HG03103 (cell line): ENCODE measurements around the gene FRYL.
A peak's percentile ranks its signal among the peaks of the same experiment; 100 is the strongest.

Experiments
- ATAC-seq: cut with Tn5 transposase; IDR thresholded peaks from one replicate; pipeline ENCODE4 v1.9.1; 2021; ENCODE audit warnings: low read depth; ENCODE audit not compliant: unreplicated experiment

Gene FRYL

DNA sequence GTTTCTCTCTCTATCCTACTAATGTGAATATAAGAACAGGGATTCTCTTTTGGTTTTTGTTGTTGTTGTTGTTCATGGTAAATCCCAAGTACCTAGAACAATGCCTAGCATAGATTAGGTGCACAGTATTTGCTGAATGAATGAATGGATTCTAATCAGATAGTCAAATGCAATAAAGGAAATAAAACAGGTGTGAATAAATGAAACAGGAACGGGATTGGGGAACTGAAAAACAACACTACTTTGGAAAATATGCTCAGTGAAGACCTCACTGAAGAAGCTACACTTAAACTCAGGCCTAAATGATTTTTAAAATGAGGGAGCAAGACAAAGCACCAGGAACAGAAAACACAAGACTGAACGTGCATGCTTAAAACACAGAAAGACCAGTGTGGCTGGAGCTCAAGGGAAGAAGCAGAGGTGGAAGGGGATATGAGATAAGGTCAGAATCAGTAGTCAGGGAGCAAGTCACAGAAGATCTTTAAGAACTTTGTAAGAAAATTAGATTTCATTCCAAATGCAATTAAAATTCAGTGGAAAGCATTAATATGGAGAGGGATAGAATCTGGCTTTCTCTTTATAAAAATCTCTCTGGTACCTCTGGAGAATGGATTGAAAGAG is 145.3 kb downstream of the FRYL start:
- no peak for ATAC-seq

DNA sequence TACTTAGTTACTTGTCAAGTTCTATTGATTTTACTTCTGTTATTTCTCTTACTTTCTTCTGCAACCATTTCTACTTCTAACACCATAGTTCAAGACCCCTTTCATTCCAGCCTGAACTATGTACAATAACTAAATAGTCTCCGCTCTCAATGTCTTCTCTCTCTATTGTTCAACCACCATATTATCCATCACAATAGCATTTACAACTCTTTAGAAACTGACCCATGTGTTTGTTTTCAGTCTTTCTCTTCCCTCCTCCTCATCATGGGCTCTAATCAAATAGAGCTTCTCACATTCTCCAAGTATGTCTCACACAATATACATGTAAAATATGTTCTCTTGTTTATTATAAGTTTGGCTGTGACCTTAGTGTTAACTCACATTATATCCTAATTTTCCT is 146.4 kb downstream of the FRYL start:
- ATAC-seq = no peak

DNA sequence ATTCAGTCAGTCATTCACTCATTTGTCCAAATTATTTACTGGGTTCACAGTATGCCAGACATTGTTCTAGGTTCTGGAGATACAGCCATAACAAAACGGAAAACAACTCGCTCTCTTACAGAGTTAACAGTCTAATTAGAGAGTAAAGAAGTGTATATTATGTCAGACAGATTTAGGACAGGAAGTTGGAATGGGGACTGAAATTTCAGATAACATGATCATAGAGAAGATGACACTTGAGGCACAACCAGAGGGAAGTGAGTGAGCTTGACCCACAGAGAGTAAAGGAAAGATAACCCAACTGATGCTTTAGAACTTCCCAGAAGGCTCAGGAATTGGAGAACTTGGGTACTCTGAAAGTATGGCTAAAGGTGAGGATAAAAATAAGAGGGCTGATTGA is 150.6 kb downstream of the FRYL start:
- ATAC-seq = no peak

DNA sequence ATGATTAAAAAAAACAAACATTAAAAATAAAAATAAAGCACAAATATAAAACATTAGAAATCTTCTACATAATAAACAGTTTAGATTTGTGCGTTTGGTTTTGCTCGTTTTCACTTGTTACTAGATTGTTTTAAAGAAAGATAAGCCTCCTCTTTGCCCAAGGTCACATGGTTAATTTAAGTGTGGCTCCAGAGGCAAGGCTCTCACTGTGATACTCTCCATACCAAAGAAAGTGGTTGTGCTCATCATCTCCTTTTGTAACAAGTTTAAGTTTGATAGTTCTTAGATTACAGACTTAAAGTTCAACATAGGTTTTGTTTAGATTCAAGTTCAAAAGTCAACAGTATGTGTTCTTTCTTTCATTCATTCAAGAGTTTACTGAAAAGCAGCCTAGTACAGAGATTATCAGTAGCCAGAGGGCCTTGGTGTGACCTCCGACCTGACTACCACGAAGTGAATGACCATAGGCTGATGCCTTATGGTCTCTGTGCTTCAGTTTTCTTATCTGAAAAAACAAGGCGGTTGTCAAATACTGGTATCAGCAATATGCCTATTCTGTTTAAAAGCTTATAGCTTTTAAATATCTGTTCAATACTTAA is 156.8 kb downstream of the FRYL start:
- no peak for ATAC-seq

DNA sequence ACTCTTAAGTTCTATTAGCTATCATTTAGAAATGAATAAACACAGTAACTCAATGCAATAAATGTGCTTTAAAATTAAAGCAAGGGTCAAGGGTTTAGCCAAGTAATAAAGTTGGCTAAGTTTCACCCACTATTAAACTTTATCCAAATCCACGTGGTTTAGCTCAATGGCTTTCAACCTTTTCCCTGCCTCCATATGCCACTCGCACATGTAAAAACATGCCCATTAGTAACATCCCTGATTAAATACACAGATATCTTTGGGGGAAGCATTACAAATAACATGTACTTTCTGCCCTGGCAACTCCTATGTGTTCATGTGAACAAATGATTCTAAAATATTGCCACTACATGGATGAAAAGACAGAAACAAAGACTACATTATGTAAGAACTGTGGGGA is 159.2 kb downstream of the FRYL start:
- no peak for ATAC-seq

DNA sequence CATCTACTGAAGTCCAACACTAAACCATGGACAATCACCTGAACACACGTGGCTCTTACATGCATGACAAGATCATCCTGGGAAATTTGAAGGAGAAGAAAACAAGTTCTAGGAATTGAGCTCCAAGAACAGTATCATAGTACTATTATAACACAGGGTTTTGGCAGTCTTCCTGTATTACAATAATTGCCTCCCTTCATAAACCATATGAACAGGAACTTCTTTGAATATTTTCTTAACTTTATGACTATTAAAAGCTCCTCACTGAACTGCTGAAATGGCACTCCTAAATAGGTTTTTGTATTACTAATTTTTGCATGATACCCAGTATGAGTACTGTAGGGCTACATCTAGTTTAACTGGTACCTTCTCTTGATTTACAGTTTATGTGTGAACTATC is 160.0 kb downstream of the FRYL start:
- ATAC-seq = no peak

DNA sequence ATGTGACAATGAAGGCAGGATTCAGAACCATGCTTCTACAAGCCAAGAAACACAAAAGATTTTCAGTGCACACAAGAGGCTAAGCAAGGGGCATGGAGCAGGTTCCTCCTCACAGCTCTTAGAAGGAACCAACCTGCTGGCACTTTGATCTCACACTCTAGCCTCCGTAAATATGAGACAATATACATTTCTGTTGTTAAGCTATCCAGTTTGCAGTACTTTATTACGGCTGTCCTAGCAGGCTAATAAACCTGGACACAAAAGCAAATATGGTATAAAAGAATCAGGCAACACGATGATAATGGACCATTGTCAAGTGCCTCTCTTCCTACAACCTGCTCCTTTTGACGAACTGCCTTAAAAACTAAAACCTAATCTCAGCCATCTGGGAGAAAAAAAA is 175.6 kb downstream of the FRYL start:
- no peak for ATAC-seq

DNA sequence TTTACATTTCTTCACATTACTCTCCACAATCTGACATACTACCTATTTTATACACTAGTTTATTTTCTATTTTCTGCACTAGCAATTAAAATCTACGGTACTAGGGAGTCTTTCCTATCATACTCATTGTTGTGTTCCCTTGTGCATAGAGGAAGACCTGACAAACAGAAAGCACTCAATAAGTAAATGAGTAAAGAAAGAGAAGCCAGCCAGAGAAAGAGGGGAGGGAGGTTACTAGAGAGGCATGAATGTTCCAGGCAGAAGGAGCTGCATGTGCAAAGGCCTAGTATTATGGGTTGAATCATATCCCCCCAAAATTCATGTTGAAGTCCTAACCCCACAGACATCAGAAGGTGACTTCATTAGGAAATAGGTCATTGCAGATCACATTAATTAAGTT is 176.0 kb downstream of the FRYL start:
- ATAC-seq = no peak

DNA sequence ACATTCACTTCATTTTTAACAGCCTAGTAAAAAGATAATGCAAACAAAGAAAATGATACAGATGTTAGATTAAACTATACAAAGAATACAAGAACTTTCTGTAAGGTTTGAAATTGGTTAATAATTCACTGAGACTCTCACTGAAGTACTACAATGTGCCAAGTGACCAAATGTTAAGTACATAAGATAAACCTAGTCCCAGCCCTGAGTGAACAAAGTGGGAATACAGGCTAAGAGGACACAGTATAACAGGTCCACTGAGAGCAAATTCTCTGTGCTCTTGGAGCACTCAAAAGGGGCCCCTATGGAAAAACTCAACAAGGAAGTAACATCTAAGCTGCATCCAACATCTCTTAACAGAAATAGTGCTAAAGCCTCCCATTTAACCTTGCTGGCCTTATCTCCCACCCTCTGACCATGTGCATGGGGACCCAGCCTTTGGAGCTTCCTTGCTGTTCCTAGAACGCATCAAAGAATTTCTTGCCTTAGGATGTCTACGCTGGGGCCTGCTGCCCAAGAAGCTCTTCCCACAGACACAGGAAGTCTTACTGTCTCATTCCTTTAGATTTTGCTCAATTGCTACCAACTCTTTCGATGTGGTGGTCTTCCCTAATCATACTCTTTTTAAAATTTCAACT is 176.6 kb downstream of the FRYL start:
- no peak for ATAC-seq

DNA sequence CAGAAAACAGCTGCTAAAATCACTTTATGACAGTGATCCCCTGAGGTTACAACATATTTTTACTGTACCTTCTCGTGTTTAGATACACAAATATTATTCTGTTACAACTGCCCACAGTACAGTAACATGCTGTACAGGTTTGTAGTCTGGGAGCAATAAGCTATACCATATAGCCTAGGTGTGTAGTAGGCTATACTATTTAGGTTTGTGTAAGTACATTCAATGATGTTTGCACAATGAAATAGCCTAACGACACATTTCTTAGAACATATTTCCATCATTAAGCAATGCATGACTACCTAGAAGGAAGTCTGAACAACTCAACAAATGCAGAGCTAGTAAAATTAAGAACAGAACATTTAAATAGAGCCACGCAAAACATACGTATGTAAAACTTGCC is 177.3 kb downstream of the FRYL start:
- ATAC-seq = no peak

DNA sequence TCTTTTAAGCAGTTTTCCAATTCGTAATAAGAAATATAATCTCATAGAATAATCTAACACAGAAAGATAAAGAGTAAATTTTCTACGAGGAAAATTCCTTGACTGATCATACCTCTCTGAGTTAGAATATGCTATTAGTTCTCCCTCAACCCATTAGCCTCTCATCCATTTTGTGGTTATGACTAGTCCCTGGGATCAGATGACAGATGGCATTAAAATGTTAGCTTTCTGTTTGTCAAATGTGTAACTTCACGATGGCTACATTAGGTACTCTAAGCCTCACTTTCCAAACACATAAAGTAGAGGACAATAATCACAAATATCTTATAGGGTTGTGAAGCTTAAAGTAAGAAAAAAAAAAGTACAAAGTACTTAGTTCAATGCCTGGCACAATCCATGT is 177.9 kb downstream of the FRYL start:
- ATAC-seq = no peak

DNA sequence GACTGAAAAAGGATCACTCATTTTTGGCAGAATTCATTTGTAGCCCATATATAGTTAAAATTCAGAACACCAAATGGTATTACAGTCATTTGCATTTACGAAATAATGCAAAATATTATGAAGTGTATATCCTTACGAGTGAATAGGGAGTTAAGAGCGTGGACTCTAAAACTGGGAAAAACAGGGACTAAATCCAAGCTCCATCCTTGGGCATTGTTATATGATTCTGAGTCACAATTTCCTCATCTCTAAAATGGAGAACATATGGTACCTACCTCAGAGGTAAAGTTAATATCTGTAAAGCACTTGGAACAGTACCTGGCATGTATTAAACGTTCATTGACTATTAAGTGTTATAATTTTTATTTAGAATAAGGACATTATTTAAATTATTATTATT is 183.7 kb downstream of the FRYL start:
- no peak for ATAC-seq

DNA sequence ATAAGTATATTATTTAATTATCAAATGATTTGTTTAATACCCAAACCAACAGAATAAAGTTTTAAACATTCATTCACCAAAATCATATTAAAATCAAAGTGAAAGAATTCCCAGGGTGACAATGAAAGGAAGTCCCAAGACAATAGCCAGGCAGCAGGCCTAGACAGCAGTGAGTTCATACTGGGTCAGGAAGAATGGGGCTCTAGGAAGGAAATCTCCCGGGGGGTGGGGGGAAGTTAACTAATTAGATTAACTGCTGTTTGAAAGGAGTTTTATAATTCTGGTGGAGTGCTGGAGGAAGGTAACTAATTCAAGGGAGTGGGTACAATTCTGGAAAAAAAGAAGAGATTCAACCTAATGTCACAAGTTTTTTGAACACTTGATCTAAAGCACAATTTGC is 185.9 kb downstream of the FRYL start:
- ATAC-seq = no peak

DNA sequence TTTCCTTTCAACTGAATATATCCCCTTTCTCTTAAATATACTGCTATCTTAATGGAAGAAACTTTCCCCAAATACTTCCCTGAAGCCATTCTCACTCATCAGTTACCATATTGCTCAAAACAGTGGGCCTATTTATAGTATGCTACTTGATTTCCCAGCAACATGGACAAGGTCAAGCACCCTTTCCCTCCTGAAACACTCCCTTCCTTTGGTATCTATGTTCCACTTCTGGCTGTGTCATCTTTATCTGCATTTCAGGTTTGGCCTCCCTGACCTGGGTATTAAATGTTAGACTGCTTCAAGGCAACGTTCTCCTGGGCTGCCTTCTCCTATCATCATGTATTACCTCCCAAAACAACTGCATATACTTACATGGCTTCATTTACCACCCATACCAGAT is 188.7 kb downstream of the FRYL start:
- ATAC-seq = no peak

DNA sequence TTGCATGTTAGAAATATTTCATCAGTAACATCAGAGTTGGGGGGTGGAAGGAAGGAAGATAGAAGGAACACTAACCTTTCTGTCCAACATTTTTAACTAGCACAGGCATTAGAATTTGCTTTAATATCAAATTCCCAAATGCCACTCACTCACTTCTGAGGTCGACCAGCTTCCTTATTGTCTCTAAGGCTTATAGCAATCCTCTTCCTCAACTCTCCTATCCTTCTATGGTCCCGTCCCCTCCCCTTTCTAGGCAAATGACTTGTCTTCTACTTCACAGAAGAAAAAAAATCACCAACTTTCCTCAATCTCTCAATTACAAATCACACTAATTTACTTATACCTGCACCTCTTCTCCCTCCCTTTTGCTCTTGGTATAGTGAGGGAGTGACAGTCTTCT is 189.2 kb downstream of the FRYL start:
- ATAC-seq = no peak

DNA sequence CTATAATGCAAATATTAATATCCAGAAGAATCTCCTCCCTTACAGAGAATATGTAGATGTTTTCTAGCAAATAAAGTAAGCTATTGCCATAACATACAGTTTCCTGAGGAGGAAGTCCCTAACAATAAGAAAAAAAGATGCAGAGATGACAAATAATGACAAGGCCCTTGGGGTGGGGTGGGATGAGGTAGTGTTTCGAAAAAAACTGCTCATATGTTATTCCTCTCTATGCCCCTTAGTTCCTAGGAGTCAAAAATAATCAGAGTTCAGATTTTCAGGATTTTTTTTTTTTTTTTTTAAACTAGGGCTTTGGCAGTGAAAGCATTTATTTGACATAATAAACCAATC is 191.0 kb downstream of the FRYL start:
- no peak for ATAC-seq

DNA sequence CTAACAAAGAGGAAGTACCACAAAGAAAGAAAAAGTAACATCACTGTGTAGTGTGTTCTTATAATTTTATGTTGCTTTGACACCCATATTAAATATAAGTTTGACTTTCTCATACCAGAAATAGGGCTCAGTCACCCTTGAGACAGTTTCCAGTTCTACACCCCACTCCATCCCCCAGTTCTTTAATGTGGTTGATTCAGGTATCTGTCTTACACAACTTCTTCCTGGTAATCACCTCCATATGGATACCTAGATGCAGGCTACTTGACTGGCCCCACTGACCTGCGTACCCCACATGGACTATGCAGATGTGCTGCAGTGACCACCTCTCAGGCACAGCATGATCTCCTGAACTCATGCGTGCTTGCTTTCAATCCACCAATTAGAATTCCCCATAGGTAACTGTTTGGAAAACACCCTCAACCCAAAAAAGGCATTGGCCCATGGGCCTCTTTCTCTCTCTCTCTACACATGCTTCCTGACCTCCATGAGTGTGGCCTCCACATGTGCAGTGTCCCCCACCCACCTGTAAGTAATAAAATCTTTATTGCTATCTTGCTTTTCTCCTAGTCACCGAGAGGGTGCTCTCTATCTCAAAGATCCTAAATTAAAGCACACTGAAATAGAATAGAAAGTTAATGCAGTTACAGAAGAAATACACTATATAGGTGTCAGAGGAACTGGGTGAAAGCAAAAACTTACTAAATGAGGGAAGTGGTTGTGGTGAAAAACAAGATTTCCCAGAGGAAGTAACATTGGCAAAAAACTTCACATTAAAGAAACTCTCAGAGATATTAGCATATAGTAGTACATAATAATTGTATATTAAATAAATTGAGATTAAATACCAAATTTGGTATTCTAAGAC is 191.6 kb downstream of the FRYL start:
- no peak for ATAC-seq

DNA sequence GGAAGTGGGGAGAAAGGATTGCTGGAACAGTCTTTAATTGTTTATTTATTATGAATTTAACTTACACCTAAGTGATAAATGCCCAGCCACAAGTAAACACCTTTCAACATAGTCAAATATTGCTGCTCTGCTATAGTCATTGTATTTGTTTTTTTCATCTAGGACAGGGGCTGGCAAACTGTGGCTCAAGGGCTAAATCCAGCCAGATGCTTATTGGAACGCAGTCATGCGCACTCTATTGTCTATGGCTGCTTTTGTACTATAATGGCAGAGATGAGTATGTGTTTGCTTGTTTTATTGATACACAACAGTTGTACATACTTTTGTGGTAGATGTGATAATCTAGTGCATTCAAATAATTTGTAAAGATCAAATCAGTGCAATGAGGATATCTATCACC is 194.7 kb downstream of the FRYL start:
- ATAC-seq = no peak

DNA sequence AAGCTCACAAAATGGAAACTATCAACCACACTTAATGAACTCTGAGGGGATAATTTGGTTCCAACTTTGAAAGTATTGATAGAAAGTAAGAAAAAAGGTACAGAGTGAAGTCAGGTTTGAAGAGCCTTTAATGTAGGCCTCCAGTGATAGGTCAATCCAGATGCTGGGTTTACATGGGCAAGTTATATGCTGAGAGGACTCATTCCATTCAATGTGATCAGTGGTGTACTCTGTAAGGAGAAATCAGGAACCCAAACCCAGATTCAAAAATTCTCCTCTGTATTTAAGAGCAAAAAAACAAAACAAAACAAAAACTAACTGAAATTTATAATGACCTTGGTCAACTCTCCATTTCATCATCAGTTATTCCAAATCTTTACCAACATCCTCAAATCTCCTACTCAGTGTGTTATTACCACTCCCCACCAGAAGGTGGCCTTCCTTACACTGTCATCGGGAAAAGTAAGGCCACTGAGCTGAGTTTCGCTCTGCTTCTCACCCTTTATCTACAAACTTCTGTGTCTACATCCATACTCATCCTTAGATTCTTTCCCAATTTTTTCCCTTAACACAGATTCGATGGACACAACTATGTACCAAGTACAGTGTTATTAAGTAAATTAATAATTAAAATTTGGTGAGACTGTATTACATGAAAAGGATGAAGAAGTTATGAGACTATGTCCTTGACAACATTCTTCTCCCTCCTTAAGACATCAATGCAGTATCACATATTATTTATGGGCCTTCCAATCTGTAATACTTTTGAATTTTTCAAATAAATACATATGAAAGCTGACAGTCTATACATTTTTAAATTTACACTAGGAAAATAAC is 201.7 kb downstream of the FRYL start:
- peak; percentile 87 for ATAC-seq

DNA sequence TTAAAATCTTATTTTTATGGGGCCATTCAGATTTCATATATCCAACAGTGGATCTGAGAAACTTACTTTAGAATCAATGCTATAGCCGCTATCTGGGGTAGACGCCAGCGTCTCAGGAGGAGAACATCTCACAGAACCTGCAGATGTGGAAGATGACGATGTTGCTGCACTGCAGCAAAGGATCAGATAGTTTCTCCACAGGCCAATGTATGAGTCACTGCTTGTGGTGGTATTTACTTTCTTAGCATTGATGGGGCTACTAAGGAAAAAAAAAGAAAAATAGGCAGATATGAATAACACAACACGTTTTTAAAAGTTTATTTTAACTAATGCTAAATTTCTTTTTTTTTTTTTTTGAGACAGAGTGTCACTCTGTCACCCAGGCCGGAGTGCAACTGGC is 204.1 kb downstream of the FRYL start:
- no peak for ATAC-seq

DNA sequence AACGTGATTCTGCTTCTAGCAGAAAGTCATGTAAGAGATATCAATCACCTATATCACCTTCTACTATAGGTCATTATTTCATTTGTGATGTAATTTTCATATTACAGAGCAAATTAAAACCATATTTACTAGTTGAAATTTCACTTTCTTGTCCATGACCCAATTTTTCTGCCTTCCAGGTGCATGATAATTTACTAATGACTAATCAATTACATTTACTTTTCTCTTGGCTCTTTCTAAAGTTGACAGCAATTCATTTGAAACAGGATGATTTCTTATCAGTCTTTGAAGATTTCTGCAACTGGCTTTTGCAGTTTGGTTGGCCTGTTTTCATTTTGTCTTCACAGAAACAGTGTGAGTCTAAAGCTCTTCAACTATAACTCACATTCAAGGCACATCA is 208.6 kb downstream of the FRYL start:
- ATAC-seq = no peak
